ENCODE results near the gene LILRA2. TPM values are rescaled to one million over a fixed set of nuclear protein-coding genes. Genes with fewer than 3 reads are reported as not detected.

Gene LILRA2
- total RNA-seq, 4 donors from 2014 or later = 1.9 to 13.4 (median 5.1) TPM

- TF ChIP-seq CTCF (IDR thresholded peaks at IDR 0.05; ENCODE audit: low read depth) = no peak
These were observed 34.6 kb downstream of the LILRA2 start for GRCh38 chr19:54608205-54608604.

DNA sequence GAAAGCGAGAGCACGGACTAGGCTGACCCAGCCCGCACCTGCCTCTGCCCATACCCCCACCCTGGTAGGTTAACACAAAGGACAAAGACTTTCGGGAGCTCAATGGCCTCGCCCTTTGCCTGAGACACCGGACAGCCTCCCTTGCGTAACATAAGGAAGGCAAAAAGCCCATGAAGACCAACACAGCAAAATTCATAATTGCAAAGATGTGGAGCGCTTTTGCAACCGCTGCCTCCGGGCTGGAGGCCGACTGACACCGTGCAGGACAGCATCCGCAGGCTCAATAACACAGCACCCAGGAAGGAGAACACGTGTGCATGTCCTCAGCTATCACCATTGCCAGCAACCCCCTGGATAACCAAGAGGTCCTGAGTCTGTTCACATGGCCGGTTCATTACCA lies 35.2 kb downstream of the LILRA2 start:
- TF ChIP-seq CTCF (IDR thresholded peaks at IDR 0.05; ENCODE audit: low read depth) = no peak

GRCh38 chr19:54609356-54609791 lies 35.8 kb downstream of the LILRA2 start:
- TF ChIP-seq CTCF (IDR thresholded peaks at IDR 0.05; ENCODE audit: low read depth) = no peak

- no peak for TF ChIP-seq CTCF (IDR thresholded peaks at IDR 0.05; ENCODE audit: low read depth)
These were observed 38.8 kb downstream of the LILRA2 start for GRCh38 chr19:54612428-54612827.

- no peak for TF ChIP-seq CTCF (IDR thresholded peaks at IDR 0.05; ENCODE audit: low read depth)
These were observed 41.1 kb downstream of the LILRA2 start for GRCh38 chr19:54614726-54615125.

GRCh38 chr19:54616057-54616456 lies 42.5 kb downstream of the LILRA2 start:
- no peak for TF ChIP-seq CTCF (IDR thresholded peaks at IDR 0.05; ENCODE audit: low read depth)

- TF ChIP-seq CTCF (IDR thresholded peaks at IDR 0.05; ENCODE audit: low read depth) = no peak
These were observed 43.4 kb downstream of the LILRA2 start for GRCh38 chr19:54616821-54617560.

All from subcutaneous adipose tissue (tissue), 4 donors.